Activated CD4-positive, alpha-beta T cell treated with anti-CD3 and anti-CD28 coated beads, Interleukin-2, amount 10 ng/mL, durations not matched to agents 7 days and 5 days (primary cell): ENCODE measurements around the gene CASP14. TPM values are rescaled to one million over a fixed set of nuclear protein-coding genes. Genes with fewer than 3 reads are reported as not detected.
"Not testable (repeated sequence)": the region's sequence is repeated elsewhere in the genome, so short reads cannot be mapped to it uniquely, and the experiment has no call there.

ENCODE experiments used
- CTCF ChIA-PET: fragments of 350-600 bp; sonication (Branson Sonifier 250); formaldehyde crosslinking; loops from one replicate; lab custom pipeline; 2021; ENCODE audit warnings: antibody characterized with exemption; lab: Charles Lee
- POLR2A ChIA-PET: fragments of 350-600 bp; sonication (Branson Sonifier 250); formaldehyde crosslinking; loops from one replicate; lab custom pipeline; 2021; ENCODE audit warnings: antibody characterized with exemption; lab: Charles Lee
- DNase-seq: peaks from one replicate; pipeline ENCODE4 v3.0.0-alpha.2; 2020
- H3K27ac Mint-ChIP-seq: one replicate; pipeline ENCODE4 v1.8.0; 2021; ENCODE audit warnings: mild to moderate bottlenecking, moderate library complexity, mixed read lengths
- H3K27me3 Mint-ChIP-seq: one replicate; pipeline ENCODE4 v1.8.0; 2021; ENCODE audit warnings: mixed read lengths
- H3K36me3 Mint-ChIP-seq: one replicate; pipeline ENCODE4 v1.8.0; 2021; ENCODE audit warnings: low read depth, mixed read lengths
- H3K4me1 Mint-ChIP-seq: one replicate; pipeline ENCODE4 v1.8.0; 2021; ENCODE audit warnings: mixed read lengths
- H3K4me3 Mint-ChIP-seq: one replicate; pipeline ENCODE4 v1.8.0; 2021; ENCODE audit warnings: mild to moderate bottlenecking, moderate library complexity, mixed read lengths
- H3K9me3 Mint-ChIP-seq: one replicate; pipeline ENCODE4 v1.8.0; 2021; ENCODE audit warnings: mixed read lengths
- total RNA-seq, 2 experiments: library from RNA; stranded (reverse); gene quantifications; one replicate each; pipeline ENCODE4 v1.2.3, GENCODE V29; 2021

CASP14 gene, protein sequence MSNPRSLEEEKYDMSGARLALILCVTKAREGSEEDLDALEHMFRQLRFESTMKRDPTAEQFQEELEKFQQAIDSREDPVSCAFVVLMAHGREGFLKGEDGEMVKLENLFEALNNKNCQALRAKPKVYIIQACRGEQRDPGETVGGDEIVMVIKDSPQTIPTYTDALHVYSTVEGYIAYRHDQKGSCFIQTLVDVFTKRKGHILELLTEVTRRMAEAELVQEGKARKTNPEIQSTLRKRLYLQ
- not detected for total RNA-seq

DNA sequence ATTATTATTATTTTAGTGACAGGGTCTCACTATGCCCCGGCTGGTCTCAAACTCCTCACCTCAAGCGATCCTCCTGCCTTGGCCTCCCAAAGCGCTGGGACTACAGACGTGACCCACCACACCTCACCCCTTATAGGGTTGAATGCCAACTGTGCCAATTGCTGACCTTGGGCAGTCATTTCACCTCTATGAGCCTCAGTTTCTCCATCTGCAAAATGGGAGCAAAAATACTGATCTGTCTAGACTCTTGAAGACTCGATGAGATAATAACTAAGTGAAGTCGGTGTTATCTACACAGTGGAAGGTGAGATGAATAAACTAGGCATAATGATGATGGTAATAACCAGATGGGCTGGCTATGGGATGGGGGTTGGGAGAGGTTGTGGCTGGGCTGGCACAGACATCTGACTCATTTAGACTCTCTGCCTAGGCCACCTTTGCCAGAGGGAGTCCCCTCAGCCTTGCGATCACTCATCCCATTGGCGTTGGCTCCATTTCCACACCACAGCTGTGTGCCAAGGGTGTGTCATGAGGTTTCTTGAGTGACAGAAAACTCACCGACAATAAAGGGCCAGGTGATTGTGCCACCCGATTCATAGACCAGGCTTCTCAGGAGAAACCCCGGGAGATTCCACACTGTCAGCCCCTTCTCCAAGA lies at the start of gene CASP14:
TSS of gene CASP14 (plus strand) at position 596 of the 657 bp plus-strand sequence. CDS start 2,772 bp downstream, outside the sequence.
- H3K4me3 Mint-ChIP-seq = no peak within 1 kb of the TSS
- POLR2A ChIA-PET = interaction anchor here (0.6 kb wide), 1 partner anchor 1046 kb away, joined by 3 read pairs; no protein-coding TSS in a partner anchor
- no peak within 1 kb of the TSS for H3K27ac Mint-ChIP-seq
- peaks cover 7% of the 10 kb centered on the region for H3K27me3 Mint-ChIP-seq
- CTCF ChIA-PET = no interaction called here
- no peaks in the 10 kb centered on the region for H3K4me1 Mint-ChIP-seq
- no peaks in the 10 kb centered on the region for H3K36me3 Mint-ChIP-seq
- H3K9me3 Mint-ChIP-seq = no peaks in the 10 kb centered on the region
- DNase-seq = no peak

DNA sequence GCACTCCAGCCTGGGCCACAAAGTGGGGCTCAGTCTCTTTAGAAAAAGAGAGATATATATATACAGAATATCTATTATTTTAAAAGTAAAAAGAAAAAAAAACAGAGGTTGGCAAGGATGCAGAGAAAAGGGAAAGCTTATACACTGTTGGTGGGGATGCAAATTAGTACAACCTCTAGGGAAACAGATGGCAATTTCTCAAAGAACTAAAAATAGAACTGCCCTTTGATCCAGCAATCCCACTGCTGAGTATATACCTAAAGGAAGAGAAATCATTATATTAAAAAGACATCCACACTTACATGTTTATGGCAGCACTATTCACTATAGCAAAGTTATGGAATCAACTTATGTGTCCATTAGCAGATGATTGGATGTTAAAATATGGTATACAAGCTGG lies 41.0 kb upstream of the CASP14 start:
- H3K4me3 Mint-ChIP-seq = no peak overlapping the region

DNA sequence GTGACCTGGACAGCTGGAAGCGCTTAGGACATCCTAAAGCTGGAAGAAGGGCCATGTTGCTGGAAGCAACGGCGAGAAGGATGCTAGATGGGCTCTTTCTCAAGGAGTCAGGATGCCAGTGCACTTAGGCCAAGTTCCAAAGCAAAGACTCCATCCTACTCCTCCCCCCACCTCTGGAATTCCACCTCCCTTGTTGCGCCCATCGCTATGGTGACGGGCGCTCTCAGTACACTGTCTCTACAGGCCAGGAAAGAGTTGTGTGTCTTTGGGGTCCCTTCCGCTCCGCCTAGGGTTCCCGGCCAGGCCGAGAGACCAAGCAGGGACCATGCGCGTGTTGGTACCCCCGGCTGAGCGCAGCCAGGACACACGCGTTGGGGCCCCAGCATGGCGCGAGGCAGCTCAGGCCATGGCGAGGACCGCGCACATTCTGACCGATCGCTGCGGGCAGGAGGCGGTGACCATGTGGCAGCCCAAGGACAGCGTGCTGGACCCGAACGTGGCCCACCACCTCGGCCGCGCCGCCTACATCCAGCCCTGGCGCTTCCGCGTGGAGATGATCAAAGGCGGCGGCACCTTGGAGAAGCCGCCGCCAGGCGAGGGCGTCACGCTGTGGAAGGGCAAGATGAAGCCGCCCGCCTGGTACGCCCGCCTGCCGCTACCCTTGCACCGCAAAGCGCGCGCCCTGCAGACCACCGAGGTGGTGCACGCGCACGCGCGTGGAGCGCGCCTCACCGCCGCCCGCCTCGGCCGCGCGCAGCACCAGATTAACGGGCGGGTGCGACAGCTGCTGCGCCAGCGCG lies 38.6 kb upstream of the CASP14 start:
- Mint-ChIP-seq H3K27me3 (peaks cover 12% of the 10 kb centered on the region), H3K4me3 (no peak overlapping the region), H3K27ac (no peak overlapping the region), H3K36me3 (no peaks in the 10 kb centered on the region), H3K4me1 (no peaks in the 10 kb centered on the region), H3K9me3 (no peaks in the 10 kb centered on the region)
- ChIA-PET CTCF (no interaction called here), POLR2A (no interaction called here)
- no peak for DNase-seq

More for the DNA sequence above, 41.0 kb upstream of the CASP14 start:
- H3K27me3 Mint-ChIP-seq = peaks cover 12% of the 10 kb centered on the region
- ChIA-PET POLR2A (no interaction called here), CTCF (no interaction called here)
- H3K36me3 Mint-ChIP-seq = no peaks in the 10 kb centered on the region
- no peaks in the 10 kb centered on the region for H3K9me3 Mint-ChIP-seq
- DNase-seq = no peak
- no peaks in the 10 kb centered on the region for H3K4me1 Mint-ChIP-seq
- H3K27ac Mint-ChIP-seq = no peak overlapping the region

DNA sequence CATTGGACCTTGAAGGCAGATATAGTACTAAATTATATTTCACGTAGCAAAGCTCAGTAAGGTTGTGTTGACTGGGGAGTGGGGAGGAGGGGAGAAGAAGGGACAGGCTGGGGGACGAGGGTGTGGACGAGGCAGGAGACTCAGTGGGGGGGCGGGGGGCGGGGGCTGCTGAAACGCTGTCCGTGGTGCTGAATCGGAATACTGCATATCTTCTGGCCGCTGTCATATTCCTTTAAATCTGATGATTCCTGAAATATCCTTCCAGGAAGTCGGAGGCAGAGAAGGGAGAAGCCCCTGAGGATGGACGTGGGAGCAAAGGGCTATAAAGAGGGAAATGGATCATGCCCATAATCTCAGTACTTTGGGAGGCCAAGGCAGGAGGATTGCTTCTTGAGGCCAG lies 34.7 kb upstream of the CASP14 start:
- Mint-ChIP-seq H3K4me3 (no peak overlapping the region), H3K27ac (no peak overlapping the region), H3K9me3 (no peaks in the 10 kb centered on the region), H3K4me1 (no peaks in the 10 kb centered on the region), H3K36me3 (no peaks in the 10 kb centered on the region), H3K27me3 (peaks cover 9% of the 10 kb centered on the region)
- ChIA-PET CTCF (no interaction called here), POLR2A (no interaction called here)
- DNase-seq = no peak

DNA sequence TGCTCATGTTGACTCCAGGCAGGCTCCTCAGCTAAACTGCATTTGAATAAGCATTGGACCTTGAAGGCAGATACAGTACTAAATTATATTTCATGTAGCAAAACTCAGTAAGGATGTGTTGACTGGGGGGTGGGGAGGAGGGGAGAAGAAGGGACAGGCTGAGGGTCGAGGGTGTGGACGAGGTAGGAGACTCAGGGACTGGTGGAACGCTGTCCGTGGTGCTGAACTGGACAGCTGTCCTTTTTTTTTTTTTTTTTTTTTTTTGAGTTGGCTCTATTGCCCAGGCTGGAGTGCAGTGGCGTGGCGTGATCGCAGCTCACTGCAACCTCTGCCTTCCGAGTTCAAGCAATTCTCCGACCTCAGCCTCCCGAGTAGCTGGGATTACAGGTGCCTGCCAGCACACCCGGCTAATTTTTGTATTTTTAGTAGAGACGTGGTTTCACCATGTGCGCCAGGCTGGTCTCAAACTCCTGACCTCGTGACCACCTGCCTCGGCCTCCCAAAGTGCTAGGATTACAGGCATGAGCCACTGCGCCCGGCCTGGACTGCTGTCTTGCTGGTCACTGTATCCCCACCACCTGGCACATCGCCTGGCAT lies 33.2 kb upstream of the CASP14 start:
- Mint-ChIP-seq H3K9me3 (no peaks in the 10 kb centered on the region), H3K4me1 (no peaks in the 10 kb centered on the region), H3K4me3 (no peak overlapping the region), H3K27me3 (no peaks in the 10 kb centered on the region), H3K36me3 (no peaks in the 10 kb centered on the region), H3K27ac (no peak overlapping the region)
- DNase-seq = peak; percentile 7
- CTCF ChIA-PET = no interaction called here
- POLR2A ChIA-PET = no interaction called here

DNA sequence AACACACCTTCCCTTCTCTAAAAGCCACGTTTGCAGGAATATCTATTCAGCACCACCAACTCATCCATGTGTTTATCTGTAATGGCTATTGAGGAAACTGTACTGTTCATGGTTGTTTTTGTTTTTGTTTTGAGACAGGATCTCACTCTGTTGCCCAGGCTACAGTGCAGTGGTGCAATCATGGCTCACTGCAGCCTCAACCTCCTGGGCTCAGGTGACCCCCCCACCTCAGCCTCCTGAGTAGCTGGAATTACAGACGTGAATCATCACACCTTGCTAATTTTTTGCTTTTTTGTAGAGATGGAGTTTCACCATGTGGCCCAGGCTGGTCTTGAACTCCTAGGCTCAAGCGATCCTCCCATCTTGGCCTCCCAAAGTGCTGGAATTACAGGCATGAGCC lies 30.4 kb upstream of the CASP14 start:
- H3K27me3 Mint-ChIP-seq = not testable (repeated sequence)

DNA sequence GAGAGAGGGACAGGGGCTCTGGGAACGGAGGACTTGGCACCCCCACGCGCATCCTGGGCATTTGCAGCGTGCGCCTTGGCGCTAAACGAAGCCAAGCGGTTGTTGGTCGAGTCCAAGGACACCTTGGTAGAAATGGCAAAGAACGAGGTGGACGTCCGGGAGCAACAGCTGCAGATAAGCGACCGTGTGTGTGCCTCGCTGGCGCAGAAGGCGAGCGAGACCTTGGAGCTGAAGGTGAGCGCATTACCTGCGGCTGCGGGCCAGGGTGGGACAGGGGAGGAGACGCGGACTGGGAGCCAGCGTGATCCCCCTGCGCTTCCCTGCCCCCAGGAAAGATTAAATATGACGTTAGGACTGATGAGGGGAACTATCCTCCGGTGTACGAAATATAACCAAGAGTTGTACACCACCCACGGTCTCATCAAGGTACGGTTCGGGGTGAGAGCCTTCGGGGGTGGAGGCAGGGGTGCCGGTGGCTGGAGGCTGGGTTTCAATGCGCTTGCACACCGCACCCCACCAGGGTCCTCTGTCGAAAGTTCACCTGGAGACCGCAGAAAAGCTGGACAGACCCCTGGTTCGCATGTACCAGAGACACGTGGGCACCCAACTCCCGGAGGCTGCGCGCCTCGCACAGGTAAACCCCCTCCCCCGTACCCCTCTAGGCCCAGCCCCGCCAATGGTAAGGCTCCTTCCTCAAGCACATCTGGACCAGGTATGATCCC lies 27.8 kb upstream of the CASP14 start:
- Mint-ChIP-seq H3K4me1 (no peaks in the 10 kb centered on the region), H3K4me3 (no peak overlapping the region)

More for the DNA sequence above, 30.4 kb upstream of the CASP14 start:
- H3K27ac Mint-ChIP-seq, POLR2A ChIA-PET, H3K36me3 Mint-ChIP-seq, H3K9me3 Mint-ChIP-seq, CTCF ChIA-PET, H3K4me1 Mint-ChIP-seq, H3K4me3 Mint-ChIP-seq, DNase-seq: not testable (repeated sequence)

DNA sequence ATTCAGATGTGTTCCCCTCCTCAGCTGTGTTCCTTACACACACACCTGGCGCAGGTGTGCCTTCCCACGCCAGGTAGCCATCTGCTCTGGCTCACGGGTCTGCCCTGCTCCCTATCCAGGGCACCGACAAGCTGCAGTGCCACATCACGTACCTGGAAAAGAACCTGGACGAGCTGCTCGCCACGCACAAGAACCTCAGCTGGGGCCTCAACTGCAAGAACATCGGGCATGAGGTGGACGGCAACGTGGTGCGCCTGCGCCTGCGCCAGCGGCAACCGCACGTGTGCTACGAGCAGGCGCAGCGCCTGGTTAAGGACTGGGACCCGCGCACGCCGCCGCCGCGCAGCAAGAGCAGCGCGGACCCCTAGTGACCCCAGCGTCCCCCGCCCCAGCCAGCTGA lies 26.5 kb upstream of the CASP14 start:
- H3K4me3 Mint-ChIP-seq = no peak overlapping the region
- H3K4me1 Mint-ChIP-seq = no peaks in the 10 kb centered on the region
- H3K27ac Mint-ChIP-seq = no peak overlapping the region
- DNase-seq = no peak
- no peaks in the 10 kb centered on the region for H3K36me3 Mint-ChIP-seq
- ChIA-PET CTCF (no interaction called here), POLR2A (no interaction called here)
- no peaks in the 10 kb centered on the region for H3K27me3 Mint-ChIP-seq
- no peaks in the 10 kb centered on the region for H3K9me3 Mint-ChIP-seq

More for the DNA sequence above, 27.8 kb upstream of the CASP14 start:
- CTCF ChIA-PET = no interaction called here
- H3K36me3 Mint-ChIP-seq = no peaks in the 10 kb centered on the region
- DNase-seq = no peak
- H3K27ac Mint-ChIP-seq = no peak overlapping the region
- H3K9me3 Mint-ChIP-seq = no peaks in the 10 kb centered on the region
- no peaks in the 10 kb centered on the region for H3K27me3 Mint-ChIP-seq
- POLR2A ChIA-PET = no interaction called here

DNA sequence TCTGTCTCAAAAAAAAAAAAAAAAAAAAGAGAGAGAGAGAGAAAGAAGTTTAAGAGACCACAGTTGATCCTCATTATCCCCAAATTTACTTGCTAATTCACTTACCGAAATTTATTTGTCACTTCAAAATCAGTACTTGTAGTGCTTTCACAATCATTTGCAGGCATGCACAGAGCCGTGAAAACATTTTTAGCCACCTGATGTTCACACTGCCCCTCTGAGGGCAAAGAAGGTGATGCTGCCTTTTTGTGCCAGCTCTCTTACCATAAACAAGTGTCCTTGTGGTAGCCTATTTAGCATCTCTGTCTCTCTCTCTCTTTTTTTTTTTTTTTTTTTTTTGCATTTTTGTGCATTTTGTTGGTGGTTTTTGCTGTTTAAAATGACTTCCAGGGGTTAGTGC lies 24.1 kb upstream of the CASP14 start:
- Mint-ChIP-seq H3K4me3 (no peak overlapping the region), H3K27me3 (no peaks in the 10 kb centered on the region), H3K4me1 (no peaks in the 10 kb centered on the region), H3K9me3 (no peaks in the 10 kb centered on the region), H3K36me3 (no peaks in the 10 kb centered on the region), H3K27ac (no peak overlapping the region)
- no peak for DNase-seq
- POLR2A ChIA-PET = interaction anchor here (0.7 kb wide), 1 partner anchor 1195 kb away, joined by 5 read pairs; no protein-coding TSS in a partner anchor
- CTCF ChIA-PET = interaction anchor here (0.6 to 0.7 kb wide), 2 partner anchors 202 to 236 kb away, joined by 3 to 4 read pairs; no protein-coding TSS in a partner anchor

DNA sequence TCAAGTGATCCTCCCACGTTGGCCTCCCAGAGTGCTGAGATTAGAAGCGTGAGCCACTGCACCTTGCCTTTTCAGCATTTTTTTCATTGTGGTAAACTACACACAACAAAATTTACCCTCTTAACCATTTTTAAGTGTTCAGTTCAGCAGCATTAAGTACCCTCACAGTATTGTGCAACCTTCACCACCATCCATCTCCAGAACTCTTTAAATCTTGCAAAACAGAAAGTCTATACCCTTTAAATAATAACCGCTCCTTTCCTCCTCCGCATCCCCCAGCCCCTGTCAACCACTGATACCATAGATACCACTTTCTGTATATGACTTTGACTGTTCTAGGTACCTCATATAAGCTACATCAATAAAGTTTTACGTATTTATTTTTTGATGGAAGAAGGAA lies 20.8 kb upstream of the CASP14 start:
- Mint-ChIP-seq H3K27me3 (no peaks in the 10 kb centered on the region), H3K4me1 (no peaks in the 10 kb centered on the region), H3K4me3 (no peak overlapping the region), H3K36me3 (no peaks in the 10 kb centered on the region), H3K9me3 (no peaks in the 10 kb centered on the region), H3K27ac (no peak overlapping the region)
- ChIA-PET POLR2A (interaction anchor here (0.7 kb wide), 1 partner anchor 474 kb away, joined by 3 read pairs; no protein-coding TSS in a partner anchor), CTCF (no interaction called here)
- no peak for DNase-seq

DNA sequence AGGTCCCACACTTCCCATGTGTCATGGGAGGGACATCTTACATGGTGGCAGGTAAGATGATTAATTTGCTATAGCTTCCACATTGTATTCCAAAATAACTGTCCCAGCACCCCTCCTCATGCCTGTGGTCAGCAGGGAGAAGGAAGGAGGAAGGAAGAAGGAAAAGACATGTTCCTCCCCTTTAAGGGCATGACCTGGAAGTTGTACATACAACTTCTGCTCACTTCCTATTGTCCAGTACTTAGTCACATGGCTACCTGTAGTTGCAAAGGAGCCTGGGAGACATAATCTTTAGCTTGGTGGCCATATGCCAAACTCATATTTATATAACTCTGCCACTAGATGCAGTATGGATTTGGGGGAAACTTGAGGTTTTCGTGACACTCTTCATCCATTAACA lies 17.6 kb upstream of the CASP14 start:
- H3K36me3 Mint-ChIP-seq = no peaks in the 10 kb centered on the region
- no peaks in the 10 kb centered on the region for H3K4me1 Mint-ChIP-seq
- DNase-seq = no peak
- no peaks in the 10 kb centered on the region for H3K27me3 Mint-ChIP-seq
- CTCF ChIA-PET = no interaction called here
- no peak overlapping the region for H3K27ac Mint-ChIP-seq
- no peaks in the 10 kb centered on the region for H3K9me3 Mint-ChIP-seq
- H3K4me3 Mint-ChIP-seq = no peak overlapping the region
- POLR2A ChIA-PET = no interaction called here

DNA sequence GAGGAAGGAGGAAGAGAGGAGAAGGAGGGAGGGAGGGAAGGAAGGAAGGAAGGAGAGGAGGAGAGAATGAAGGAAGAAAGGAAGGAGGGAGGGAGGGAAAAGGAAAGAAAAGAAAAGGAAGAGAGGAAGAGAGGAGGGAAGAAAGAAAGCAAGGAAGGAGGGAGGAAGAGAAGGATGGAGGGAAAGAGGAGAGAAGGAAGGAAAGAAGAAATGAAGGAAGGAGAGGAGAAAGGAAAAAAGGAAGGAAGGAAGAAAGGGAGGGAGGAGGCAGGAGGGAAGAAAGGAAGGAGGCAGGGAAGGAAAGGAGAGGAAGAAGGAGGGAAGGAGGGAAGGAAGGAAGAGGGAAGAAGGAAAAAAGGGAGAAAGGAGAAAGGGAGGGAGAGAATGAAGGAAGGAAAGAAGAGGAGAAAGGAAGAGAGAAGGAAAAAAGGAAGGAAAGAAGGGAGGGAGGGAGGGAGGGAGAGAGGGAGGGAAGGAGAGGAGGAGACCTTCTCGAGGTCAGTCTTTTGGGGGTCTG lies 13.4 kb upstream of the CASP14 start:
- H3K27ac Mint-ChIP-seq = no peak overlapping the region
- no peaks in the 10 kb centered on the region for H3K9me3 Mint-ChIP-seq
- H3K4me1 Mint-ChIP-seq = no peaks in the 10 kb centered on the region
- H3K4me3 Mint-ChIP-seq = no peak overlapping the region
- ChIA-PET CTCF (no interaction called here), POLR2A (no interaction called here)
- H3K36me3 Mint-ChIP-seq = no peaks in the 10 kb centered on the region
- H3K27me3 Mint-ChIP-seq = peaks cover 4% of the 10 kb centered on the region
- no peak for DNase-seq
